H1 (cell line): ENCODE data around the gene HDGFL3.

Source experiments
- BACH1 ChIP-seq: IDR thresholded peaks from 2 replicates; pipeline ENCODE4 v1.6.1; 2012; ENCODE audit warnings: low read length, improper control_type of control experiment
- CBX5 ChIP-seq: fragments of 300-800, 300-1000 bp; sonication (generic); IDR thresholded peaks from 2 replicates; pipeline ENCODE4 v1.7.1; 2016; ENCODE audit warnings: antibody characterized with exemption, low read length, low read depth
- EP300 ChIP-seq, 2 experiments: IDR thresholded peaks; 1 replicate in 1 of 2; 2 replicates in 1 of 2; pipeline ENCODE4 v1.6.1; 2011 to 2012; ENCODE audit warnings: low read depth in 2 of 2, low read length in 2 of 2, mild to moderate bottlenecking in 2 of 2, borderline replicate concordance in 1 of 2, inconsistent platforms in 1 of 2, moderate library complexity in 1 of 2
- HDAC2 ChIP-seq, 2 experiments: fragments of 300-600 bp in 1 of 2; sonication (generic) in 1 of 2; IDR thresholded peaks; 2 replicates each; pipeline ENCODE4 v1.6.1; 2011 to 2012; ENCODE audit warnings: low read depth in 2 of 2, low read length in 2 of 2, mild to moderate bottlenecking in 2 of 2, moderate library complexity in 2 of 2, borderline replicate concordance in 1 of 2, inconsistent platforms in 1 of 2
- POLR2A ChIP-seq, 2 experiments: IDR thresholded peaks; 1 replicate in 1 of 2; 2 replicates in 1 of 2; pipeline ENCODE4 v1.6.1; 2011; ENCODE audit warnings: low read depth in 2 of 2, low read length in 2 of 2, mild to moderate bottlenecking in 2 of 2; ENCODE audit errors: control extremely low read depth in 1 of 2
- POLR2AphosphoS5 ChIP-seq: IDR thresholded peaks from 2 replicates; pipeline ENCODE4 v1.6.1; 2011; ENCODE audit warnings: low read depth, low read length
- RAD21 ChIP-seq, 2 experiments: IDR thresholded peaks in 1 of 2; conservative IDR thresholded peaks in 1 of 2; 2 replicates each; pipeline ENCODE4 v1.6.1; 2011; ENCODE audit warnings: low read depth in 2 of 2, low read length in 2 of 2, improper control_type of control experiment in 1 of 2, inconsistent platforms in 1 of 2, mild to moderate bottlenecking in 1 of 2, moderate library complexity in 1 of 2
- TAF1 ChIP-seq: IDR thresholded peaks from 2 replicates; pipeline ENCODE4 v1.6.1; 2011; ENCODE audit warnings: mild to moderate bottlenecking, low read depth, low read length
- TAF7 ChIP-seq: optimal IDR thresholded peaks from 2 replicates; pipeline ENCODE3; 2011; ENCODE audit warnings: low read depth, mild to moderate bottlenecking, inconsistent platforms, low read length, moderate library complexity, borderline replicate concordance
- USF2 ChIP-seq: IDR thresholded peaks from 2 replicates; pipeline ENCODE4 v1.6.1; 2011; ENCODE audit warnings: low read length, improper control_type of control experiment
- ZNF274 ChIP-seq: IDR thresholded peaks from 2 replicates; pipeline ENCODE4 v1.7.0; 2012; ENCODE audit warnings: low read length, borderline replicate concordance; ENCODE audit errors: extremely low read depth
- TF ChIP-seq, protein P1 (sequence below), 3 experiments: IDR thresholded peaks; 1 replicate in 2 of 3; 2 replicates in 1 of 3; pipeline versions ENCODE4 v1.5.1 to v1.6.1; 2011; ENCODE audit warnings: low read length in 3 of 3, mild to moderate bottlenecking in 3 of 3, inconsistent platforms in 2 of 3, low read depth in 1 of 3, moderate library complexity in 1 of 3; ENCODE audit not compliant: insufficient read depth in 1 of 3; ENCODE audit errors: control extremely low read depth in 1 of 3
- TF ChIP-seq, protein P2 (sequence below): IDR thresholded peaks from 2 replicates; pipeline ENCODE4 v1.6.1; 2011; ENCODE audit warnings: low read depth, mild to moderate bottlenecking, low read length; ENCODE audit not compliant: insufficient read depth

DNA sequence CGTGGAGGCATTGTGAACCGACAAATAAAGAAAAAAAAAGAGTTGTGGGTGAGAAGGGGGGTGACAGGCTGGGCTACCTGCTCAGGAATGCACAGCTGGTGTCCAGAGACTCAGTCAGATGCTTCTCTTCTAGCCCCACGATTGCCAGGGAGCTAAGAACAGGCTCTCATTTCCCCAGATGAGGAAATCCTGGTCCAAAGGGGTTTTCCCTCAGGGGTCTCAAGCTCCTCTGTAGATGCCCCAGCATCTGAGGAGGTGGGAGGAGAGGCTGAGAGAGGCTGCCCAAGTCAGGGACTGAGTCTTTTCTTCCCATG lies 41.4 kb upstream of the HDGFL3 start:
- TF ChIP-seq CBX5: no peak
- TF ChIP-seq, protein P1, sequence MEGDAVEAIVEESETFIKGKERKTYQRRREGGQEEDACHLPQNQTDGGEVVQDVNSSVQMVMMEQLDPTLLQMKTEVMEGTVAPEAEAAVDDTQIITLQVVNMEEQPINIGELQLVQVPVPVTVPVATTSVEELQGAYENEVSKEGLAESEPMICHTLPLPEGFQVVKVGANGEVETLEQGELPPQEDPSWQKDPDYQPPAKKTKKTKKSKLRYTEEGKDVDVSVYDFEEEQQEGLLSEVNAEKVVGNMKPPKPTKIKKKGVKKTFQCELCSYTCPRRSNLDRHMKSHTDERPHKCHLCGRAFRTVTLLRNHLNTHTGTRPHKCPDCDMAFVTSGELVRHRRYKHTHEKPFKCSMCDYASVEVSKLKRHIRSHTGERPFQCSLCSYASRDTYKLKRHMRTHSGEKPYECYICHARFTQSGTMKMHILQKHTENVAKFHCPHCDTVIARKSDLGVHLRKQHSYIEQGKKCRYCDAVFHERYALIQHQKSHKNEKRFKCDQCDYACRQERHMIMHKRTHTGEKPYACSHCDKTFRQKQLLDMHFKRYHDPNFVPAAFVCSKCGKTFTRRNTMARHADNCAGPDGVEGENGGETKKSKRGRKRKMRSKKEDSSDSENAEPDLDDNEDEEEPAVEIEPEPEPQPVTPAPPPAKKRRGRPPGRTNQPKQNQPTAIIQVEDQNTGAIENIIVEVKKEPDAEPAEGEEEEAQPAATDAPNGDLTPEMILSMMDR (IDR thresholded peaks at IDR 0.05; ENCODE audit: control extremely low read depth in 1 of 3, insufficient read depth in 1 of 3, low read depth in 1 of 3, low read length in 3 of 3): no peak
- TF ChIP-seq POLR2AphosphoS5: no peak
- TF ChIP-seq POLR2A (IDR thresholded peaks at IDR 0.05; ENCODE audit: control extremely low read depth in 1 of 2, low read depth in 2 of 2, low read length in 2 of 2): no peak
- TF ChIP-seq BACH1: no peak
- TF ChIP-seq, protein P2, sequence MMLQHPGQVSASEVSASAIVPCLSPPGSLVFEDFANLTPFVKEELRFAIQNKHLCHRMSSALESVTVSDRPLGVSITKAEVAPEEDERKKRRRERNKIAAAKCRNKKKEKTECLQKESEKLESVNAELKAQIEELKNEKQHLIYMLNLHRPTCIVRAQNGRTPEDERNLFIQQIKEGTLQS: no peak
- TF ChIP-seq HDAC2 (IDR thresholded peaks at IDR 0.05; ENCODE audit: borderline replicate concordance in 1 of 2, low read depth in 2 of 2, low read length in 2 of 2): no peak
- no peak for TF ChIP-seq RAD21 (IDR thresholded peaks at IDR 0.05 in 1 of 2, conservative IDR thresholded peaks at IDR 0.05 in 1 of 2; ENCODE audit: low read depth in 2 of 2, low read length in 2 of 2)
- no peak for TF ChIP-seq TAF7
- TF ChIP-seq ZNF274: no peak
- no peak for TF ChIP-seq EP300 (IDR thresholded peaks at IDR 0.05; ENCODE audit: borderline replicate concordance in 1 of 2, low read depth in 2 of 2, low read length in 2 of 2)
- TF ChIP-seq USF2: no peak
- TF ChIP-seq TAF1: no peak
